Right hindlimb (tissue), 1 donor: ENCODE measurements around the gene KIAA1217.

Source experiments
- DNase-seq: peaks from one replicate; pipeline ENCODE4 v3.0.0-alpha.2; 2018

The KIAA1217 gene

DNA sequence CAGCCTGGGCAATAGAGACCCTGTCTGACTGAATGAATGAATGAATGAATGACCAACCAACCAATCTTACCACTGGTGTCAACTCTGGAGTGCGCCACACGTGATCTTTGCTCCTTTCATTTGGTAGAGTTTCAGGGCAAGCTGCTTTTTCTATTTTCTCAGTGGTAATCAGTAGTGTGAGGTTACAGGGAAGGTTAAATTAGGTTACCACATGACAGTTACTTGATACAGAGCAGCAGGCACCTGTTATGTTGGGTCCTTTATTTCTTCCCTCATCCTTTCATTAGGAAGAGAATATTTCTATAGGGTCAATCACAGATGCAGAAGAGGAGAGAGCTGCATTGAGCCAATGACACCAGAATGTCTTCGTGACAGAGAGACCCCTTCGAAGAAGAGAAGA, 167.8 kb downstream of the KIAA1217 start:
- DNase-seq, result no peak

DNA sequence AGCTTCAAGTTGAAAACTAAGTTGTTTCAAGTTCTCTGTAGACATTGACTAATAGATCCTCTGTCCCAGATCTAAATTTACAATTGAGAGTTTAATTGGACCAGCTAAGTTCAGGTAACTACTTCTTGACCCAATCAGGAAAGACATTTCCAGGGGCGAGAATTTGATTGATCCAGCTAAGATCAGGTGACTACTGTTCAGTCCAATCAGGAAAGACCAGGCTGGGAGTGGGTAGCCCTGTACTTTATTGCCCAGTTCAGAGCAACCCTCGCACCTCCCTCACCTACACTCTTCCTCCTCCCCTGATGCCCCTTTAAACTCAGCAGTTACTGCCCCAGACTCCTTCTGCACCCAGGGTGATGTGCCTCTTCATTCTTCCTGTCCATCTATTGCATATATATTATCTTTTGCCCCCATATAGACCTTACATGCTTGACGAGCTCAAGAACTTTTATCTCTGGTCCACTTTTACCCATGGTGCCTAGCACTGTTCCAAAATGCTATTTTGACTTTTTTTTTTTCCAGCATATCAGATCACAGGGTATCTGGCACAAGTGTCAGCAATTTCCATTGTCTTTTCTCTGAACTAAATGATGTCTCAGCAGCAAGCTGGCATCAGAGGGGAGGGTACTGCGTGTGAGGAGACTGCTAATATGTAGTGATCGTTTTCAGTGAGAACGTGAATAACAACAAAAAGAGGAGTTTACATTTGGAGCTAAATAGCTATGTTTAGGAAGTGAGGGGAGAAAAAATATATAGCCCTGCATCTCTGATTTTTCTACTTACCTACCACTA, 169.4 kb downstream of the KIAA1217 start:
- no peak for DNase-seq

GRCh38 chr10:24381235-24382010, 172.5 kb downstream of the KIAA1217 start:
- DNase-seq, result no peak

DNA sequence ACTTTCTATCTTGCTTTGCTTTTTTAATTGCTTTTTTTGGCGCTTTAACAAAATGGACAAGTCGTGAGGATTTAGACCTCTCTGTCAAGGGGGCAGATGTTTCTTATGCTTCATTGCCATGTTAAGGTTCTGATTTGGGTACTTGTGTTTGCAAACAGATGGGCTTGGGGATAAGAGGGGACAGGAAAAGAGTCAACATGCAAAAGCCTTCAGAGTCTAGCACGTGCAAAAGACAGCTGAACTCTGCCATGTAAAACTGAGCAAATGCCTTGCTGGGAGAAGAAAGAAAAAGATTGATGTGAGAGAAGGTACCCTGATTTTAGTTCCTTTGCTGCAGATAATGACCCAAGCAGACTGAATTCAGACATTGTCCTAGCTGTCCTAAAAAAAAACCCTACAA, 173.1 kb downstream of the KIAA1217 start:
- DNase-seq, result no peak

GRCh38 chr10:24382596-24382978, 173.6 kb downstream of the KIAA1217 start:
- DNase-seq, result no peak

GRCh38 chr10:24382979-24383663, 174.2 kb downstream of the KIAA1217 start:
- DNase-seq, result no peak

DNA sequence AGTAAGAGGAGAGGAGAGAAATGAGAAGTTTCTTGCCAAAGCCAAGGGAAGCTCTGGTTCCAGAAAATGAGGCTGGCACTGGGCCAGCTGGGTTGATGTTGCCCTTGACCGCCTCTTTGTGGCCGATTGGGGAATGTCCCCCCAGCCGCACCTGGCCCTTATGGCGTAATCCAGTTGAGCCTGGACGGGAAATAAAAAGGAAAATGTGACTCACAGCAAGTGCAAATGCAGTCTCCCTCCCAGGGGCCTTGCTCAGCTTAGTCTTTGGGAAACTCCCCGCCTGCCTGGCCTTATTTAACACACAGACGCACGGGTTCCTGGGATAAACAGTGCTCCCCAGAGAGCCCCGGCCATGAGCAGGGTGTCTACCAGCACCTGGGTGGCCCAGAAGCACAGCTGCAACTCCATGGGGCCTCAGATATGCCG, 174.8 kb downstream of the KIAA1217 start:
- peak; percentile 94 for DNase-seq

DNA sequence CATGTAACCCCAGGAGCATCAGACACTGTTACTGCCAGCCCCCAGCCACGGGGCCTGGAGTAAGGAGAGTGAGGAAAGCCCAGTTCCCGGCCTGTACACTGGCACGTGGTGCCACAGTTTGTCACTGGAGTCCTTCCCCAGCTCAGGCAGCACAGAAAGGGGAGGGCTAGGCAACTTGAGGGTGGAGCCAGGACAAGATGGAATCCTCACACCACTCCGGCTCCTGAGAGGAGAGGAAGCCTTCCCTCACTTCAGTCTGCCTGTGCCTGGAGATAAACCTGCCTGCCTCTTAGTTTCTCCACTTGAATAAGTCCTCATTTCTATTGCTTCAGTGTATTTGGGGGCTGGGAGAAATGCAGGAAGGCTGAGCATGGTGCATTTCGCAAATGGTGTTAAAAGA, 176.0 kb downstream of the KIAA1217 start:
- no peak for DNase-seq

GRCh38 chr10:24385776-24386175, 176.8 kb downstream of the KIAA1217 start:
- DNase-seq, result peak; percentile 59

DNA sequence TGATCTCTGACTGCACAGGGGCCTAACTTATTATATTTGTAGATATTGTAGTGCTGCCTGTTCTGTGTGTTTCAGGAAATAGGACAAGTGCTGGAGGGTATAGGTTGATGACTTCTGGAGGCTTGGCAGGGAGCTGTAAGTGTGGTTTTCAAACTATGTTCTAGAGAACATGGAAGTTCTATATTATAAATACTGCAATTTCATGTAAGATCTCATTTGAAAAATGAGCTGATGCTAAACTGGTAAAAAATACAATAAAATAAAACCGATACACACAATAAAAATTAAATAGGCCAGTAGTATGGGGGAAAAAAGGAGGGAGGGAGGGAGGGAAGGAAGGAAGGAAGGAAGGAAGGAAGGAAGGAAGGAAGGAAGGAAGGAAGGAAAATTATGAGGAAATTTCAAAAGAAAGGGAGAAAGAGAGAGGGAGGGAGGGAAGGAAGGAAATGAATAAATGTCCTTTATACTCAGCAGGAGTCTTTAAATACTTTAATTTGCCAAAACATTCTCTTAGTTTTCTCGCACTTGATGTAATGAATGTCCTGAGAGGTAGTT, 181.3 kb downstream of the KIAA1217 start:
- no peak for DNase-seq

- DNase-seq, result no peak
Observed at GRCh38 chr10:24390746-24391145, 181.8 kb downstream of the KIAA1217 start.

DNA sequence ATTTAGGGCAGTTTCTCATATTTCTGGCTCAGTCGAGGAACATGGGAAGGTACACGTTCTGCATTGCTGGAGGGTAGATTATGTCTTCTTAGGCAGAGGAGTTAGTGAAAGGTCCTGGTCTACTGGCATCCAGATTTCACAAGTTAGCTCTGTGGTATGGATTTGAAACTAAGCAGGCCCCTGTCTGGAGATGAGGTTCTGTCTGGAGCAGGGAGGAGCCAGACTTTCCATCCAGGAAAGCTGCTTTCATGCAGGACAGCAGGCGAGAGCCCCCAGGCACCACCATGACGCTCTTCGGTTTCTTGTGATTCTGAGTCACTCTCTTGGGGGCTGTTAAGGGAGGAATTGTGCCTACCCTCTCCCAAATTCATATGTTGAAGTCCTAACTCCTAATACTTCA, 184.3 kb downstream of the KIAA1217 start:
- DNase-seq, result no peak

- no peak for DNase-seq
Observed at GRCh38 chr10:24394461-24395190, 185.7 kb downstream of the KIAA1217 start.

DNA sequence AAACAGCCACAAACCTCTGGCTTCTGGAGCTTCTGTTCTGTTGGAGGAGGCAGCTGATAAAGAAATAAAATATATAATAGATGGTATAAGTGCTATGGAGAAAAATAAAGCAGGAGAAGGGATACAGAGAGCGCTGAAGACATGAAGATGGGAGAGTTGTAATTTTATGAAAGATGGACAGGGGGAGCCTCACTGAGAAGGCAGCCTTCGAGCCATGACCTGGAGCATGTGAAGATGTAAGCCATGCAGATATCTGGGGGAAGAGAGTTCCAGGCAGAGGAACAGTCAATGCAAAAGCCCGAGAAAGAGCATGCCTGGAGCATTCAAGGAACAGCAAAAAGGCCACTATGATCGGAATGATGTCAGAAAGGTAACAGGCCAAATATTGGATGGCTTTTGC, 187.5 kb downstream of the KIAA1217 start:
- DNase-seq, result no peak

GRCh38 chr10:24397662-24398061, 188.7 kb downstream of the KIAA1217 start:
- no peak for DNase-seq

DNA sequence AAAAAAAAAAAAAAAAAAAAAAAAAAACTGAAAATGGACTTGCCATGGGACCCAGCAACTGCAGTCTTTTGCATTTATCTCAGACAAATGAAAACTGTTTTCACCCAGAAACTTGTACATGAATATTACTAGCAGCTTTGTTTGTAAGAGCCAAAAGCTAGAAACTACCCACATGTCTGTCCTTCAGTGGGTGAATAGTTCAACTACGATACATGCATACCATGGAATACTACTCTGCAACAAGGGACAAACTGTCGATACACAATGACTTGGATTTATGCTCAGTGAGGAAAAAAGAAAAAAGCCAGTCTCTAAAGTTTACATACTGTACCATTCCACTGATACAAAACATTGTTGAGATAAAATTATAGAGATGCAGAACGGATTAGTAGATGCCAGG, 195.6 kb downstream of the KIAA1217 start:
- no peak for DNase-seq

- no peak for DNase-seq
Observed at GRCh38 chr10:24405635-24406034, 196.7 kb downstream of the KIAA1217 start.

DNA sequence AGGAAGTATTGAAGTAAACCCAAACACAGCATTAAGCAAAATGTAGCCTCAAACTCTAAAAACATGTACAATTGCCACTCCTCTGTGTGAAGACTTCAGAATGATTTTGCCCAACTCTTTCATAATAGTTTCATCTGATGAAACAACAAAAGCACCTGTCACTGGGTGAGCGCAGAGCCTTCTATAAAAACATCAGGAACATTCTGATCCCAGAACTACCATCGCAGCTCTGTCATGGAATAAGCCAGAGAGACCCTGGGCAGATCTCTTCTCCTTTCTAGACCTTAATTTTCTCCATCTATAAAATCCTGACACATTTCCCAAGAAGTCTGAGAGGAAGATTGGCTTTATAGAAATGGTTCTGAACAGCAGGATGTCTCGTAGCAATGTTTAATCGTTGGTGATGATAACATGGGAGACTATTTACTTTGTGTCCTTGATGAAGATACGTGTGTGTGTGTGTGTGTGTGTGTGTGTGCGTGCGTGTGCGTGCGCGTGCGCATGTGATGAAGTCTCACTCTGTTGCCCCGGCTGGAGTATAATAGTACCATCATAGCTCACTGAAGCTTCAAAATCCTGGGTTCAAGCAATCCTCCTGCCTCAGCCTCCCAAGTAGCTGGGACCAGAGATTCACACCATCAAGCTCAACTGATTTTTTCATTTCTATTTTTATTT, 198.0 kb downstream of the KIAA1217 start:
- no peak for DNase-seq

GRCh38 chr10:24407928-24408327, 199.0 kb downstream of the KIAA1217 start:
- no peak for DNase-seq

DNA sequence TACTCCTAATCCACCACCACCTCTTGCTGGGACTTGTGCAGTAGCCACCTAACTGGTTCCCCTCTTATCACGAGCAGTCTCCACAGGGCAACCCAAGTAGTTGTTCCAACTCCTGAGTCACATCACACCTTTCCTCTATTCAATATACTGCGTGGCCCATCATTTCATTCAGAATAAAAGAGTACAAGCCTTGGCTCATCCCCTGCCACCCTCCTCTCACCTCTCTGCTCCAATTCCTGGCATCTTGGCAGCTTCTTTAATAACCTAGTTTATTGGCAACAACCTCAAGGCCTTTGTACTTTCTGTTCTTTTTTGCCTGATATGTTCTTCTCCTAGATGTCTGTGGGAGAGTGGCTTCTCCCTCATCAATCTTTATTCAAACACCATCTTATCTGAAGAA, 199.4 kb downstream of the KIAA1217 start:
- no peak for DNase-seq

GRCh38 chr10:24414597-24414996, 205.7 kb downstream of the KIAA1217 start:
- DNase-seq, result no peak
